Breast epithelium (tissue), 4 donors: ENCODE data around the gene NOL4L. TPM values are rescaled to one million over a fixed set of nuclear protein-coding genes. Genes with fewer than 3 reads are reported as not detected.

Experiments
- DNase-seq, 2 donors: peaks; one replicate each; pipeline ENCODE4 v3.0.0-alpha.2; 2019; ENCODE audit warnings: low spot score in 2 of 2
- H3K27ac ChIP-seq, 2 donors: fragments of 200-600 bp; sonication (generic) in 1 of 2; one replicate each; pipeline ENCODE4 v1.5.1; 2016 to 2019; ENCODE audit warnings: mild to moderate bottlenecking in 1 of 2
- H3K27me3 ChIP-seq, 2 donors: fragments of 200-600 bp; sonication (generic) in 1 of 2; one replicate each; pipeline versions ENCODE4 v1.5.1 to v1.6.0; 2017 to 2019; ENCODE audit warnings: control low read depth in 1 of 2, mild to moderate bottlenecking in 1 of 2
- H3K36me3 ChIP-seq: fragments of 200-600 bp; one replicate; pipeline ENCODE4 v1.5.1; 2019
- H3K4me1 ChIP-seq, 2 donors: fragments of 200-600 bp; sonication (generic); one replicate each; pipeline ENCODE4 v1.5.1; 2016 to 2019; ENCODE audit warnings: control low read depth in 1 of 2
- H3K4me3 ChIP-seq, 3 donors: fragments of 200-600 bp; sonication (generic); 1 replicate in 2 of 3; 2 replicates in 1 of 3; pipeline ENCODE4 v1.5.1; 2016 to 2019; ENCODE audit warnings: mild to moderate bottlenecking in 3 of 3, moderate library complexity in 2 of 3
- H3K9me3 ChIP-seq, 2 donors: fragments of 200-600 bp; sonication (generic) in 1 of 2; one replicate each; pipeline ENCODE4 v1.5.1; 2016 to 2019; ENCODE audit warnings: control low read depth in 1 of 2
- CTCF ChIP-seq, 3 donors: fragments of 450-650 bp; IDR thresholded peaks; one replicate each; pipeline ENCODE4 v1.5.1; 2016 to 2017; ENCODE audit warnings: antibody characterized with exemption in 3 of 3, mild to moderate bottlenecking in 3 of 3, moderate library complexity in 3 of 3
- POLR2A ChIP-seq: fragments of 450-650 bp; IDR thresholded peaks from one replicate; pipeline ENCODE4 v1.6.1; 2016; ENCODE audit warnings: antibody characterized with exemption, mild to moderate bottlenecking, moderate library complexity
- POLR2AphosphoS5 ChIP-seq, 3 donors: sonication (generic); formaldehyde crosslinking; IDR thresholded peaks; one replicate each; pipeline ENCODE4 v1.6.1; 2017; ENCODE audit warnings: antibody characterized with exemption in 3 of 3
- intact Hi-C: fragments of 100-400 bp; cut with DNase I; formaldehyde crosslinking; loops from one replicate; pipeline ENCODE4 v1.15.1; 2023; ENCODE audit warnings: low total_unique reads
- total RNA-seq, 3 donors: library from RNA; depleted of rRNA; stranded (reverse); fragments of >200 nt; gene quantifications; one replicate each; pipeline ENCODE4 v1.1.0, GENCODE V29; 2016

The NOL4L gene
- total RNA-seq, 3 donors from 2014 or later = 3.7 to 18.4 (median 15.8) TPM

GRCh38 chr20:32555584-32555983 is 29.5 kb downstream of the NOL4L start:
- DNase-seq = no peak
- Histone ChIP-seq H3K27ac (no peak overlapping the region), H3K27me3 (no peaks in the 10 kb centered on the region), H3K9me3 (no peaks in the 10 kb centered on the region), H3K4me3 (no peak overlapping the region), H3K36me3 (no peaks in the 10 kb centered on the region), H3K4me1 (no peaks in the 10 kb centered on the region)
- intact Hi-C loops = no loop called here
- no peak for TF ChIP-seq POLR2AphosphoS5 (IDR thresholded peaks at IDR 0.05)
- no peak for TF ChIP-seq CTCF (IDR thresholded peaks at IDR 0.05)
- no peak for TF ChIP-seq POLR2A

- intact Hi-C loops = no loop called here
- Histone ChIP-seq H3K4me1 (no peaks in the 10 kb centered on the region), H3K4me3 (no peak overlapping the region), H3K27ac (no peak overlapping the region), H3K36me3 (no peaks in the 10 kb centered on the region), H3K9me3 (no peaks in the 10 kb centered on the region), H3K27me3 (no peaks in the 10 kb centered on the region)
- no peak for DNase-seq
- TF ChIP-seq CTCF (IDR thresholded peaks at IDR 0.05) = no peak
- TF ChIP-seq POLR2A = no peak
- TF ChIP-seq POLR2AphosphoS5 (IDR thresholded peaks at IDR 0.05) = no peak
These were observed 30.2 kb downstream of the NOL4L start for GRCh38 chr20:32554965-32555289.

- Histone ChIP-seq H3K27ac (no peak overlapping the region), H3K27me3 (no peaks in the 10 kb centered on the region), H3K36me3 (no peaks in the 10 kb centered on the region), H3K4me3 (no peak overlapping the region), H3K4me1 (no peaks in the 10 kb centered on the region), H3K9me3 (no peaks in the 10 kb centered on the region)
- DNase-seq = no peak
- intact Hi-C loops = no loop called here
- TF ChIP-seq POLR2A (no peak), POLR2AphosphoS5 (IDR thresholded peaks at IDR 0.05) (no peak)
These were observed 31.5 kb downstream of the NOL4L start for GRCh38 chr20:32553618-32554017.

GRCh38 chr20:32551693-32552092 is 33.4 kb downstream of the NOL4L start:
- no peak for TF ChIP-seq POLR2AphosphoS5 (IDR thresholded peaks at IDR 0.05)
- TF ChIP-seq CTCF (IDR thresholded peaks at IDR 0.05) = no peak
- no peak for TF ChIP-seq POLR2A
- Histone ChIP-seq H3K9me3 (no peaks in the 10 kb centered on the region), H3K27me3 (no peaks in the 10 kb centered on the region), H3K4me1 (no peaks in the 10 kb centered on the region), H3K36me3 (no peaks in the 10 kb centered on the region), H3K27ac (no peak overlapping the region), H3K4me3 (no peak overlapping the region)
- intact Hi-C loops = no loop called here
- DNase-seq = no peak

- H3K4me1 ChIP-seq = no peaks in the 10 kb centered on the region
- intact Hi-C loops = no loop called here
- H3K4me3 ChIP-seq = no peak overlapping the region
- H3K27ac ChIP-seq = no peak overlapping the region
- H3K9me3 ChIP-seq = no peaks in the 10 kb centered on the region
- no peak for DNase-seq
- no peaks in the 10 kb centered on the region for H3K27me3 ChIP-seq
- TF ChIP-seq POLR2A = no peak
- no peak for TF ChIP-seq POLR2AphosphoS5 (IDR thresholded peaks at IDR 0.05)
- TF ChIP-seq CTCF (IDR thresholded peaks at IDR 0.05) = no peak
- no peaks in the 10 kb centered on the region for H3K36me3 ChIP-seq
These were observed 35.3 kb downstream of the NOL4L start for GRCh38 chr20:32549842-32550241.

GRCh38 chr20:32547753-32548034 is 37.4 kb downstream of the NOL4L start:
- no peaks in the 10 kb centered on the region for H3K9me3 ChIP-seq
- intact Hi-C loops = no loop called here
- H3K4me1 ChIP-seq = no peaks in the 10 kb centered on the region
- H3K36me3 ChIP-seq = no peaks in the 10 kb centered on the region
- no peak overlapping the region for H3K27ac ChIP-seq
- no peak overlapping the region for H3K4me3 ChIP-seq
- no peak for DNase-seq
- H3K27me3 ChIP-seq = no peaks in the 10 kb centered on the region
- no peak for TF ChIP-seq POLR2AphosphoS5 (IDR thresholded peaks at IDR 0.05)
- no peak for TF ChIP-seq CTCF (IDR thresholded peaks at IDR 0.05)
- TF ChIP-seq POLR2A = no peak
